ENCODE measurements around the gene TBC1D32.
"Not testable (repeated sequence)": the region's sequence is repeated elsewhere in the genome, so short reads cannot be mapped to it uniquely, and the experiment has no call there.

TBC1D32 gene

GRCh38 chr6:121105461-121105860 is 228.8 kb downstream of the TBC1D32 start:
- TF ChIP-seq CTCF (IDR thresholded peaks at IDR 0.05): no peak
- Mint-ChIP-seq H3K4me3 (no peak overlapping the region), H3K36me3 (ENCODE audit: low read depth) (peaks cover 14% of the 10 kb centered on the region), H3K9me3 (peaks cover 20% of the 10 kb centered on the region), H3K27ac (no peak overlapping the region), H3K4me1 (no peaks in the 10 kb centered on the region), H3K27me3 (ENCODE audit: low read depth, poor library complexity) (no peaks in the 10 kb centered on the region)
- DNase-seq: no peak

- DNase-seq: no peak
- Mint-ChIP-seq H3K27me3 (ENCODE audit: low read depth, poor library complexity) (no peaks in the 10 kb centered on the region), H3K4me3 (no peak overlapping the region), H3K9me3 (peaks cover 12% of the 10 kb centered on the region), H3K27ac (no peak overlapping the region), H3K36me3 (ENCODE audit: low read depth) (peaks cover 9% of the 10 kb centered on the region), H3K4me1 (no peaks in the 10 kb centered on the region)
- no peak for TF ChIP-seq CTCF (IDR thresholded peaks at IDR 0.05)
These were observed 240.4 kb downstream of the TBC1D32 start for GRCh38 chr6:121093928-121094327.

DNA sequence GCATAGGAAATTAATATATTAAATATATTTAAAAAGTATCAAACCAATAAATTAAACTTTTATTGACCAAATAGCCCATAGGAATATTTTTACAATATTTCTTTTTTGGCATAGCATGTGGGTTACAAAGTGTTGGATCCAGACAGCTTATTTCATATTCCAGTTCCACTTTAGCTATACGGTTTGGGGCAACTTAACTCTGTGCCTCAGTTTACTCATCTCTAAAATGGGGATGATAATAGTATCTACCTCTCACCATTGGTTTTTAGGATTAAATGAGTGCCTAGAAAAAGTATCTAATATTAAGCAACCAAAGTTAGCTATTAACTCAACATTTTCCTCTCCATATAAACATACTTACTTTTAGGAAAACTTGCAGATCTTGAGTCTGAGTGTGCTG is 243.8 kb downstream of the TBC1D32 start:
- no peaks in the 10 kb centered on the region for H3K9me3 Mint-ChIP-seq
- TF ChIP-seq CTCF (IDR thresholded peaks at IDR 0.05): no peak
- no peak overlapping the region for H3K27ac Mint-ChIP-seq
- DNase-seq: no peak
- H3K36me3 Mint-ChIP-seq (ENCODE audit: low read depth): no peaks in the 10 kb centered on the region
- no peaks in the 10 kb centered on the region for H3K4me1 Mint-ChIP-seq
- H3K27me3 Mint-ChIP-seq (ENCODE audit: low read depth, poor library complexity): no peaks in the 10 kb centered on the region
- no peak overlapping the region for H3K4me3 Mint-ChIP-seq

DNA sequence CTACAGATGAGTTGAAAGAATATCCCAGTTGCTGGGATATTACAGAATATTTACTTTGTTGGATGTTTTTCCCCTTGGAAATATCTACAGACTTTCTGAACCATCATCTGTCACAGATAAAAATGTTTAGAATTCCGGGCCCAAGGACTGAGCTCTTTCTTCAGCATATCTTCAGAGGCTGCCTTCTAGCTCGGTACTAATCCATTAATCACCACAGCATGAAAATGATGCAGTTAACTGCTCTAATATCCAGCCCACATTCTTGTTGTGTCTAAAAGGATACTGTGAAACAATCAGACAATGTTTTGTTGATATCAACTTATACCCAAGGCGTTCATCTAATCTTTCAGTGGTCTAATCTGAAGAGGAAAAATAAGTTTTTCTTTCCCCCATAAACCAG is 247.4 kb downstream of the TBC1D32 start:
- Mint-ChIP-seq H3K4me1 (no peaks in the 10 kb centered on the region), H3K4me3 (no peak overlapping the region), H3K27ac (no peak overlapping the region), H3K27me3 (ENCODE audit: low read depth, poor library complexity) (no peaks in the 10 kb centered on the region), H3K36me3 (ENCODE audit: low read depth) (no peaks in the 10 kb centered on the region), H3K9me3 (no peaks in the 10 kb centered on the region)
- no peak for TF ChIP-seq CTCF (IDR thresholded peaks at IDR 0.05)
- DNase-seq: no peak

DNA sequence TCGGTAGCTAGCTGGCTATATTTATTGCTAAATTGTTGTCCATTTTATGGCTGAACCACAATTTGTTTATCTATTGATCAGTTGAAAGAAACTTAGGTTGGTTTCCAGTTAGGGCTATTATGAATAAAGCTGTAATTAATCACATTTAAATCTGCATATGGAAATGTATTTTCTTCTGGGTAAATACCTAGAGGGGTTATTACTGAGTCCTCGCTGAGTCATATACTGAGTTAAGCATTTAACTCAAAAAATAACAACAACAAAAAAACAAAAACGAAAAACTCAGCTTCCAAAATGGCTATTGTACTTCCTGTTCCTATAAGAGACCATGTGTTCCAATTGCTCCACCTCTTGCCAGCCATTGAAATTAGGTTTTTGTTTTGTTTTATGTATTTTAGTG is 258.2 kb downstream of the TBC1D32 start:
- Mint-ChIP-seq H3K4me3 (no peak overlapping the region), H3K36me3 (ENCODE audit: low read depth) (no peaks in the 10 kb centered on the region), H3K4me1 (no peaks in the 10 kb centered on the region), H3K27ac (no peak overlapping the region), H3K27me3 (ENCODE audit: low read depth, poor library complexity) (no peaks in the 10 kb centered on the region), H3K9me3 (peaks cover 2% of the 10 kb centered on the region)
- no peak for TF ChIP-seq CTCF (IDR thresholded peaks at IDR 0.05)
- DNase-seq: no peak

DNA sequence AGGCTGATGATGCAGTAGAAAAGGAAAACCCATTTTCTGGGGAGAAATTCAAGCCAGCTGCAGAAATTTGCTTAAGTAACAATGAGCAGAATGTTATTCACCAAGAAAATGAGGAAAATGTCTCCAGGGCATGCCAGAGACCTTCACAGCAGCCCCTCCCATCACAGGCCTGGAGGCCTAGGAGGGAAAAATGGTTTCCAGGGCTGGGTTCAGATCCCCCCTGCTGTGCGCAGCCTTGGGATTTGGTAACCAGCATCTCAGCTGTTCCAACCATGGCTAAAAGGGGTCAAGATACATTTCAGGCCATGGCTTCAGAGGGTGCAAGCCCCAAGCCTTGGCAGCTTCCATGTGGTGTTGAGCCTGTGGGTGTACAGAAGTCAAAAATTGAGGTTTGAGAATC is 265.5 kb downstream of the TBC1D32 start:
- H3K4me1 Mint-ChIP-seq; H3K27me3 Mint-ChIP-seq (ENCODE audit: low read depth, poor library complexity); H3K4me3 Mint-ChIP-seq; DNase-seq; H3K27ac Mint-ChIP-seq: not testable (repeated sequence)
- H3K9me3 Mint-ChIP-seq: peaks cover 45% of the 10 kb centered on the region
- H3K36me3 Mint-ChIP-seq (ENCODE audit: low read depth): peaks cover 21% of the 10 kb centered on the region

All from nephron progenitor cell (in vitro differentiated cells).